ENCODE results near the gene ARPC2.
A peak's percentile ranks its signal among the peaks of the same experiment; 100 is the strongest.
"Not testable (repeated sequence)": the region's sequence is repeated elsewhere in the genome, so short reads cannot be mapped to it uniquely, and the experiment has no call there.

Gene ARPC2

DNA sequence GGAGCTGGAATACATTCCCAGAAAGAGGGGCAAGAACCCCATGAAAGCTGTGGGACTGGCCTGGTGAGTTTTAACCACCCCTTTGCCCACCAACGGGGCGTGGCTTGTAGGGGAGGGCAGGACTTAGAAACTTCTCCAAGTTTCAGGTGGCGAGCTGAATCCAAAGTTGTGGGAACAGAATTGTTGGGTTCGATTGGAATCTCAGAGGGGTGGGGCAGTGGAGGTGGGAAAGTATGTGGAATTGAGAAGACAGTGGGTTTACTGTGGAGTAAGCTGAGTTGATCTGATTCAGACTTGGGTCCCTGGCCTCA, 54.5 kb downstream of the ARPC2 start:
- no peak for DNase-seq (ENCODE audit: low read depth)

- no peak for DNase-seq (ENCODE audit: low read depth)
Observed at GRCh38 chr2:218271865-218272530, 55.0 kb downstream of the ARPC2 start.

DNA sequence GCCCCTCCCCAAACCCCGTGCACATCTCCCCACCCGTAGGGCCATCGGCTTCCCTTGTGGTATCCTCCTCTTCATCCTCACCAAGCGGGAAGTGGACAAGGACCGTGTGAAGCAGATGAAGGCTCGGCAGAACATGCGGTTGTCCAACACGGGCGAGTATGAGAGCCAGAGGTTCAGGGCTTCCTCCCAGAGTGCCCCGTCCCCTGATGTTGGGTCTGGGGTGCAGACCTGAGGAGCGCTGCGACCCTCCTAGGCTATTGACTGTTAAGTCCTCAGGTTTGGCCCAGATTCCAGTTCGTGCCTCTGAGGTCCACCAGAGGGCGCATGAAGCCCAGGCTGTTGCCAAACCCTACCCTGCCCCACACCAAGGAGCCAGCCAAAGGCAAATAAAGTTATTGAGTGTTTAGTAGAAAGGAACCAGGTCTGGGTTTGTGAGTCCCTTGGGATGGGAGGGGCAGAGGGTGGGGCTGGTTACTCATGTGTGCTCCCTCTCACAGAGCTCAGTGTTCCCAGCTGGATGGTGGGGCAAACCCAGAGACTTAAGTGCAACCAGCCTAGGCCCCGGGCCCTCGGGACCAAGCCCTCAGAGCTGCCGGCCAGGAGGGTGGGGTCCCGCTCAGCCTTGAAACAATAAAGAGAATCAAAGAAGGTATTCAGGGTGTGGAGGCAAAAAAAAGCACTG, 55.7 kb downstream of the ARPC2 start:
- DNase-seq (ENCODE audit: low read depth): peak; percentile 70

DNA sequence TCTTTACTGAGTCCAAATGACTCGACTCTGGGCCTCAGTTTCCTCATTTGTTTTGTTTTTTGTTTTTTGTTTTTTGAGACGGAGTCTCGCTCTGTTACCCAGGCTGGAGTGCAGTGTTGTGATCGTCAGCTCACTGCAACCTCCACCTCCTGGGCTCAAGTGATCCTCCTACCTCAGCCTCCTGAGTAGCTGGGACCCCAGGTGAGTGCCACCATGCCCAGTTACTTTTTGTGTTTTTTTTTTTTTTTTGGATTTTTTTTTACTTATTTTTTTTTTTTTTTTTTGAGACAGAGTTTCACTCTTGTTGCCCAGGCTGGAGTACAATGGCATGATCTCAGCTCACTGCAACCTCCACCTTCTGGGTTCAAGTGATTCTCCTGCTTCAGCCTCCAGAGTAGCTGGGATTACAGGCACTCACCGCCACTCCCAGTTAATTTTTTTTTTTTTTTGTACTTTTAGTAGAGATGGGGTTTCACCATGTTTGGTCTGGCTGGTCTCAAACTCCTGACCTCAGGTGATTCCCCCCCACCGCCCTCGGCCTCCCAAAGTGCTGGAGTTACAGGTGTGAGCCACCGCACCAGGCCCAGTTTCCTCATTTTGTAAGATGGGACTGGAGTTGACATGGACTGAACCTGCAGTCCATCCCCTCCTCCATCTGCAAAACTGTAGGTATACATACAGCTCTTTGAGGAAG, 56.4 kb downstream of the ARPC2 start:
- not testable (repeated sequence) for DNase-seq (ENCODE audit: low read depth)

GRCh38 chr2:218273908-218274249, 56.9 kb downstream of the ARPC2 start:
- no peak for DNase-seq (ENCODE audit: low read depth)

GRCh38 chr2:218274586-218274985, 57.6 kb downstream of the ARPC2 start:
- DNase-seq (ENCODE audit: low read depth): no peak

DNA sequence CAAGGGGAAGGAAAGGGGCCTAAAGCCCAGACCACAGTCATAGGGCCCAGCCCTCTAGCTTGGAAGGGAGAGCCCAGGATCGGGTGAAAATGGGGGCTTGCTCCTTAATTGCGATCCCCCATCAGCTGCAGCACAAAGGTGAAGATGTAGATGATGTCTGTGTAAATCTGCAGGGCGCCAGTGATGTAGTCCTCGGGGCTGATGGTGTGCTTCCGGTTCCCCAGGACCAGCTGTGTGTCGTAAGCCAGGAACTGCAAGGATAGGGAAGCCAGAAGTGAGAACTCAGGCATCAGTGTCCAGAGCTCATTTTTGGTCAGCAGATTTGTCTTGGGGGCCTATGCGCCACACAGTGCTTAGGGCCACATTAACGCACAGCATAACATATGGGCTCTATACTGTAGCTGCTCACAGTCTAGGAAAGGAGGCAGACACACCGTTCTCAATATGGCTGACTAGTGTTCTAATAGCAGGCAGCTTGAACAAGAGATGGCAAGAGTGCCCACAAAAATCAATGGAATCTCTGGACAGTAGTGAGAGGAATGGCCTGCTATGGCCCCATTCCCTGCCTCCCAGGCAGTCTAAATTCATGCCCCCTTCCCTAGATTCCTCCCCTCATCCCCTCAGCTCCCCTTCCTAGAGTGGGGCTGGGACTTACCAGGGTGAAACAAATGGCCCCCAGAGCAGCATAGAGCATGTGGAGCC, 58.5 kb downstream of the ARPC2 start:
- no peak for DNase-seq (ENCODE audit: low read depth)

DNA sequence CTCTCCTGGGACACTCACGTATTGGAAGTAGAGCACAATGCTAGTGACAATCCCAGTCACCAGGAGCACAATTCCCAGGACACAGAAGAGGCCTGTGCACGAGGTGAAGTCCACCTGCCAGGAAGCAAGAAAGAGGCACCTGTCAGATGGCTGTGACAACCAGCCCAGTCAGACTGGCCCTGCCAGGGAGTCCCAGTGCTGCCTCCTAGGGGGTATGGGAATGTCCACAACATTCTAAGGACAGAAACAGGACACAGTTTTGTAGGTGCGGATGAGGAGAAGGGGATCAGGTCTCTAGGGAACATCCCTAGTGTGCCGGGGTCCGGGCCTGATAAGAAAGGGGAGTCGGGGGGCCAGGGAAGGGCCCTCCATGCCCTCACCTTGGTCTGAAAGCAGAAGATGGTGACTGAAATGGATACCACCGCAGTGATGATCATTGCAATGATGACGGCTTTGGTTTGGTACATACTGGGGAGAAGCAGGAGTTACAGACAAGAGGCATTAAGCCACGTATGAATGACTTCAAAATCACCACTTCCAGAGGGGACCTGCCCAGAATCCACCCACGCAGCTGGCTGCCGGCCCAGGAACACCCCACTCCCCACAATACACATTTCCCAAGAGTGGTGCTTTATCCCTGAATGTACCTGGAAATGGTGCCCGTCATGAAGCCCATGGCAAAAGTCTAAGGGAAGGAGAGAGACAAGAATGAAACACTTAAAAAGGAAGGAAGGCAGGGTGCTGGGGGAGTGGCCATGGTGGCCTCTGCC, 60.2 kb downstream of the ARPC2 start:
- no peak for DNase-seq (ENCODE audit: low read depth)

- no peak for DNase-seq (ENCODE audit: low read depth)
Observed at GRCh38 chr2:218277921-218278320, 60.9 kb downstream of the ARPC2 start.

- DNase-seq (ENCODE audit: low read depth): no peak
Observed at GRCh38 chr2:218278531-218279360, 61.8 kb downstream of the ARPC2 start.

DNA sequence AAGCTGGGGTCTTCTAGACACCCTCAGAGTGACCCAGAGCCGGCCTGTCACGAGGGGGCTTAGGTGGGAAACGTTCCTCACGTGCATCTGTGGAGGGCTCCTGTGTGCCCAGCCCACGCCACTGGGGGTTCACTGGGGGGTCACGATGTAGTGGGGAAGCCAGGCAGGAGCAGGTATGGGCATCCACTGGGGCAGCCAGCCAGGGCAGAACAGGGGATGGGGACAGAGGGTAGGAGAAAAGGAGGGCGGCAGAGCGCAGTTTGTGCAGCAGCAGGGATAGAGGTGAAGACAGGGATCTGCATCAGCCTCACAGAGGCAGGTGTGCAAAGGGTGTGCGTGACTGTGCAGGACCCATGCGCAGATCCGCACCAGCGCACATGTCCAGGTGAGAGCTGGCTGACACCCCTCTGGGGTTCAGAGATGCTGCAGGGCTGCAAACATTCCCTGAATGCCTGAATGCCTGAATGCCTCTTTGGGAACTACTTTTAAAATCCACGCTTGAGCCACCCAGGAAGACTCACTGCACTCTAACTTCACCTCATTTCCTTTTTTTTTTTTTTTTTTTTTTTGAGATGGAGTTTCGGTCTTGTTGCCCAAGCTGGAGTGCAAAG, 63.4 kb downstream of the ARPC2 start:
- DNase-seq (ENCODE audit: low read depth): no peak

- no peak for DNase-seq (ENCODE audit: low read depth)
Observed at GRCh38 chr2:218281449-218281848, 64.5 kb downstream of the ARPC2 start.

DNA sequence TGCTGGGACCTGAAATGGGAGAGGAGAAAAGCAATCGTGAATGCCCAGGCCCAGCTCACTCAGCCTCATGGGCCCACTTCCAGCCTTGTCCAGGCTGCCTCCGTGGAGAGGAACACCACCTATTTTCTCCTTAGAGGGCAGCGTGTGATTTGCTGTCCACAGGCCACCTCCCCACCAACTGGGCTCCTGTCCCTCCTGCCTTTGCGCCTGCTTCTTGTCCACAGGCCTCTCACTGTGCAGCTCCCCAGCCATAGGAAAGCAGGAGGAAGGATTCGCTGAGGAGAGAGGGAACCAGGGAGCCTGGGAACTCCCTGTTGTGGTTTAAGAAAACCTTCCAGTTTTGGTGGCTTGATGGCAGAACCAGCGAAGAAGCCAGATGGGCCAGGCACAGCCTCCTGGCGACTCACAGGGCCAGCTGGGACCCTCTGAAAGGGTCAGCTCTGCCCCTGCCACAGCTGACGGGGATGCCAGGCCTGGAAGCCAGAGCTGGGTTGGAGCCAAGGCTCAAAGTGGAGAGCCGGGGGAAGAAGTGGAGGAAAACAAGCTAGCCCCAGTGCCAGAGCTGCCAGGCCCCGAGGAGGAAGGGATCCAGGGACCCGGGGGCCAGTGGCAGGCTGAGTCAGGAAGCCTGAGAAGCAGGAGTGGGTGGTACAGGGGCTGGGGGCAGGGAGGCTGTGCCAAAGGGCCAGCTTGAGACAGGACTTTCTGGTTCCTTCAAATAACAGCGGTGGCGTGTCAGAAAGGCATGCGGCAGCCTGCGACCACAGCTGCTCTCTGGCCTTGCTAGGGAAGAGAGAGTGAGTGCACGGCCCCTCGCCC, 65.4 kb downstream of the ARPC2 start:
- DNase-seq (ENCODE audit: low read depth): no peak

DNA sequence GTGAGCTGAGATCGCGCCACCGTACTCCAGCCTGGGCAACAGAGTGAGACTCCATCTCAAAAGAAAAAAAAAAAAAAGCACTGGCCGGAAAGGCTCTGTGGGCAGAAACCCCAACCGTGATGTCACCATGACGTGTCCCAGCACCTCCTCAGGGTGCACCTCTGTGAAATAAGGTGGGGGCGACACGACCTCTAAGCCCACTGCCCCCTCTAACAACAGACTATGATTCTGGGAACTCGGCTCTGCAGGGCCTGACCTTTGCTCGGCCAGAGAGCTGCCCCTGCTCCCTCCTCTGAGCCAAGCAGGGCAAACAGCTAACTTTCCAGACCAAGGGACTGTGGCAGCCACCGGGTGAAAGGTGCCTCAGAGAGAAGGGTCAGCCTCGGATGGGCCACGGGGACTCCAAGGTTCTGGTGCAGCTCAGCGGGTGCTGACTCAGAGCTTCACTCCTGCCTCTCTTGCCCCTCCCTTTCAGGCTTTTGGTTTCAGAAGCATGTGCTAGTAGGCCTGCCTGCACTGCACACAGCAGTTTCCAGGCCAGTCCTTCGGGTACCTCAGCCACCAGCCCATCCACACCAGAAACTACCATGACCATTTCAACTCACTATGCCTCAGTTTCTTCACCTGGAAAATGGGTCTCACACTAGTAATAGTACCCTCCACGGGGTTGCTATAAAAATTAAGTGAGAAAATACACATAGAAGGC, 67.3 kb downstream of the ARPC2 start:
- no peak for DNase-seq (ENCODE audit: low read depth)

- DNase-seq (ENCODE audit: low read depth): no peak
Observed at GRCh38 chr2:218285604-218286003, 68.6 kb downstream of the ARPC2 start.

- DNase-seq (ENCODE audit: low read depth): peak; percentile 84
Observed at GRCh38 chr2:218286570-218287459, 69.8 kb downstream of the ARPC2 start.

- DNase-seq (ENCODE audit: low read depth): no peak
Observed at GRCh38 chr2:218289639-218290315, 72.8 kb downstream of the ARPC2 start.
